T-helper 1 cell treated with Interleukin-12 subunit alpha and Interleukin-12 subunit beta and Interleukin-4 antibody, amounts not matched to agents 30 ng/mL and 1 ng/mL, for 36 hours (primary cell): Measurements from ENCODE around the gene ART5. TPM values are rescaled to one million over a fixed set of nuclear protein-coding genes. Genes with fewer than 3 reads are reported as not detected.

Experiments
- total RNA-seq: library from RNA; stranded (reverse); gene quantifications from 2 replicates; pipeline ENCODE4 v1.2.3, GENCODE V29; 2022

The ART5 gene
- total RNA-seq, 1 donor from 2014 or later, result not detected

Other genes with a start within 250 kb of the ART5 start
- not detected in 2 replicates for gene ART1, start 3.1 kb upstream of the ART5 start, total RNA-seq
- gene CHRNA10, start 29.4 kb upstream of the ART5 start, total RNA-seq, result 3.1 and 4.2 TPM in 2 replicates
- gene NUP98, start 155.6 kb upstream of the ART5 start, total RNA-seq, result 123 and 131 TPM in 2 replicates
- 21.6 and 22.0 TPM in 2 replicates for gene PGAP2, start 166.6 kb upstream of the ART5 start, total RNA-seq
- gene RHOG, start 199.0 kb upstream of the ART5 start, total RNA-seq, result 153 and 155 TPM in 2 replicates
- gene STIM1, start 213.7 kb upstream of the ART5 start, total RNA-seq, result 105 and 110 TPM in 2 replicates